Posterior vena cava (tissue), 2 donors: ENCODE measurements around the gene AGBL4. TPM values are rescaled to one million over a fixed set of nuclear protein-coding genes. Genes with fewer than 3 reads are reported as not detected.

Source experiments
- DNase-seq: peaks from one replicate; pipeline ENCODE4 v3.0.0-alpha.2; 2020; ENCODE audit warnings: low spot score
- intact Hi-C, 2 donors: fragments of 100-400 bp; cut with DNase I; formaldehyde crosslinking; loops; one replicate each; pipeline versions ENCODE4 v1.14.1 to v1.14.2; 2022 to 2023
- total RNA-seq, 2 donors: library from RNA; stranded (reverse); fragmentation: NEBNext Ultra II Directional; extraction: Animal tissue kit (Norgen Biotek cat#: 25700); gene quantifications; one replicate each; pipeline ENCODE4 v1.2.1, GENCODE V29; 2021
- donor health status: DM: yes; HTN: yes; CAD: no.
- donor health status: DM: yes; HTN: yes; CAD: no.

Gene AGBL4
- total RNA-seq, 2 donors from 2014 or later = not detected

- intact Hi-C loops = loop anchor here in 1 of 2 donors (5.0 kb wide), 1 partner anchor 127 kb away; no protein-coding TSS in a partner anchor
- DNase-seq = no peak
These were observed 1084.7 kb downstream of the AGBL4 start for GRCh38 chr1:48939042-48939441.

- intact Hi-C loops = loop anchor here in 1 of 2 donors (5.0 kb wide), 1 partner anchor 125 kb away; no protein-coding TSS in a partner anchor
- DNase-seq = no peak
These were observed 1086.0 kb downstream of the AGBL4 start for GRCh38 chr1:48937732-48938131.

GRCh38 chr1:48936436-48936835, 1087.3 kb downstream of the AGBL4 start:
- intact Hi-C loops = loop anchor here in 1 of 2 donors (5.0 kb wide), 1 partner anchor 124 kb away; no protein-coding TSS in a partner anchor
- no peak for DNase-seq

- intact Hi-C loops = no loop called here
- DNase-seq = no peak
These were observed 1091.4 kb downstream of the AGBL4 start for GRCh38 chr1:48932366-48932765.

- no peak for DNase-seq
- intact Hi-C loops = no loop called here
These were observed 1092.1 kb downstream of the AGBL4 start for GRCh38 chr1:48931506-48932192.

- DNase-seq = no peak
- intact Hi-C loops = no loop called here
These were observed 1093.7 kb downstream of the AGBL4 start for GRCh38 chr1:48930011-48930410.

- intact Hi-C loops = no loop called here
- no peak for DNase-seq
These were observed 1099.7 kb downstream of the AGBL4 start for GRCh38 chr1:48924099-48924498.

GRCh38 chr1:48923116-48923515, 1100.6 kb downstream of the AGBL4 start:
- intact Hi-C loops = no loop called here

GRCh38 chr1:48920851-48921250, 1102.9 kb downstream of the AGBL4 start:
- no peak for DNase-seq
- intact Hi-C loops = no loop called here

More at GRCh38 chr1:48923116-48923515, 1100.6 kb downstream of the AGBL4 start:
- no peak for DNase-seq

GRCh38 chr1:48917901-48918603, 1105.7 kb downstream of the AGBL4 start:
- intact Hi-C loops = no loop called here
- DNase-seq = no peak

- DNase-seq = no peak
- intact Hi-C loops = no loop called here
These were observed 1106.7 kb downstream of the AGBL4 start for GRCh38 chr1:48917070-48917454.

- intact Hi-C loops = no loop called here
- no peak for DNase-seq
These were observed 1107.4 kb downstream of the AGBL4 start for GRCh38 chr1:48916130-48917069.

- intact Hi-C loops = loop anchor here in 1 of 2 donors (5.0 kb wide), 1 partner anchor 1544 kb away; no protein-coding TSS in a partner anchor
These were observed 1115.1 kb downstream of the AGBL4 start for GRCh38 chr1:48908606-48909005.

GRCh38 chr1:48906729-48907128, 1117.0 kb downstream of the AGBL4 start:
- intact Hi-C loops = loop anchor here in 1 of 2 donors (5.0 kb wide), 1 partner anchor 1546 kb away; no protein-coding TSS in a partner anchor

More at GRCh38 chr1:48908606-48909005, 1115.1 kb downstream of the AGBL4 start:
- DNase-seq = no peak

GRCh38 chr1:48906164-48906563, 1117.6 kb downstream of the AGBL4 start:
- DNase-seq = no peak
- intact Hi-C loops = loop anchor here in 1 of 2 donors (5.0 kb wide), 1 partner anchor 1546 kb away; no protein-coding TSS in a partner anchor

More at GRCh38 chr1:48906729-48907128, 1117.0 kb downstream of the AGBL4 start:
- no peak for DNase-seq

GRCh38 chr1:48903291-48903690, 1120.5 kb downstream of the AGBL4 start:
- DNase-seq = no peak
- intact Hi-C loops = no loop called here

GRCh38 chr1:48898894-48899293, 1124.9 kb downstream of the AGBL4 start:
- DNase-seq = no peak
- intact Hi-C loops = no loop called here

- intact Hi-C loops = no loop called here
- DNase-seq = no peak
These were observed 1134.1 kb downstream of the AGBL4 start for GRCh38 chr1:48889615-48890014.

GRCh38 chr1:48889082-48889481, 1134.7 kb downstream of the AGBL4 start:
- DNase-seq = no peak
- intact Hi-C loops = no loop called here
